Measurements from ENCODE around the gene DPYD.

DPYD gene

DNA sequence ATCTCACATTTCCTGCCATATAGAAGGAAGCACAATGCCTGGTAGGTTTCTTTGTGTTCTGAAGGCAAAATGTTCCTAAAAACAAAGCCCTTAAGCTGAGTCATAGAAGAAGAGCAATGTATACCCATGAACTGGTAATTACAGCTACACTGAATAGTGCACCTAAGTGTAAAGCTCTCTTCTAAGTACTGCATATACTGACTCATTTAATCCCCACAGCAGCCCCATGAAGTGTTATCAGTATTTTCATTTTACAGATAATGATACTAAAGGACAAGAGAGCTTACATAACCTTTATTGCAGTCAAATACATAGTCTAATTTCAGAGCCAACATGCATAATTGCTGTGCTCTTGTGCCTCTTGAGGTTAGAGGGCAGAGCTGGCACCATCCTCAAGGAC lies 239.9 kb downstream of the DPYD start:
- no peak for DNase-seq

DNA sequence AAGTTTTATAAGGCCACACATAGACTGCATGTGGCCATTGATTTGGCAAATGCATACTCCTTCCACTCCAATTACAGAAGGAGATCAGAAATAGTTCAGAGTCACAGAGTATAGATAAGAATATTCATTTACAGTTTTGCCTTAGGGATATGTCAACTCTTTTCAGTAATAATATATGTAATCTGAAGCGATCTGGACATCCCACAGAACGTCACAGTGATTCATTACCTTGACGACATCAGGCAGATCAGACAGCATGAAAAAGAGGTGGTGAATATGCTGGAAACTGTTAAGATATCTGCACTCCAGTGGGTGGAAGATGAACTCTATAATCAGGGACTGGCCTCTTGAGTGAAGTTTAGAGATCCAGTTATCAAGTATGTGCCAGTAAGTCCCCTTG lies 240.4 kb downstream of the DPYD start:
- no peak for DNase-seq

DNA sequence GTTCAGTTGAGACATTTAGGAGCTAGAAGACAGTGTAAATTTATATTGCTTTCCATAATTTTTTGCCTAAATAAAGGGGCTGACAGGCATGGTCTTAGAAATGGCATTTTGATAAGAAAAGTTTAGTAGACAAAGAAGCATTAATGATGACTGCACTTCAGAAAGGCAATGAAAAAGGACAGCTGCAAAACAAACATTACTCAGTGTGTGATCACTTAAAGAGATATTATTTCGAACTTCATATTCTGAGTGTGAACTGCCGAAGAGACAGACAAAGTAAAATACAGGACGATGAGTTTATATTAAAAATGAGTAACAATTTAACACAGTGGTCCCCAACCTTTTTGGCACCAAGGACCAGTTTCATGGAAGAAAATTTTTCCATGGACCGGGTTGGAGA lies 243.1 kb downstream of the DPYD start:
- no peak for DNase-seq

DNA sequence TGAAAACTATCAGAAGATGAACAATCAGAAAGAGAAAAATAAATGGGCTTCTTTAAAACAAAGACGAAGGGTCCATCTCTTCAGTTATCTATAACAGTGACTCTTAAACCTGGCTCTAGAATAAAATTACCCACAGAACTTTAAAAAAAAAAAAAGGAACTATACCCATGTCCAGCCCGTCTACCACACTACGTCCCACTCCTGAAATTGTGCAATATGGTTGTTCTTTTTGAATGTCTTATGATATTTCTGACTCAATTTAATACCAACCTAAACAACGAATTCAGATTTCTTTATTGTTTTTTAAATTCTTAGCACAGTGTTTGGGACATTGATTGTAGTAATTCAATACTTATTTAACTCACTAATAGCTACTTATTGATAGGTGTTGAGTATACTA lies 246.3 kb downstream of the DPYD start:
- DNase-seq = no peak

DNA sequence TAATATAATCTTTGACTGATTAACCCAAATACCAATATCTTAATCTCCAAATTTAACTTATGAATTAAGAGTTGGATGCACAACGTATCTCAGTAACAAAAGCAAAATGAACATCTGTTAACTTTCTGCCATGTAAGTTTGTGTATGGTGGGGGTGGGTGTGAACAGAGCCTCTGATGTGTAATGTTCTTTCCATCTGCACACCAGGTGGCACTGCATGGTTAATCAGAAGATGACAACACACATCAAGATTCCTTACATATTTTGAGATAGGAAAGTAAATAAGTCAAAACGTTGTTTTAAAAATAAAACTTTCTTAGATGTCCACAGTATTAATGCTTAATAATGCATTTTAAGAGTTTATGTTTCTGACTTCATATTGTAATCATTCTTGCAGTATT lies 251.9 kb downstream of the DPYD start:
- no peak for DNase-seq

DNA sequence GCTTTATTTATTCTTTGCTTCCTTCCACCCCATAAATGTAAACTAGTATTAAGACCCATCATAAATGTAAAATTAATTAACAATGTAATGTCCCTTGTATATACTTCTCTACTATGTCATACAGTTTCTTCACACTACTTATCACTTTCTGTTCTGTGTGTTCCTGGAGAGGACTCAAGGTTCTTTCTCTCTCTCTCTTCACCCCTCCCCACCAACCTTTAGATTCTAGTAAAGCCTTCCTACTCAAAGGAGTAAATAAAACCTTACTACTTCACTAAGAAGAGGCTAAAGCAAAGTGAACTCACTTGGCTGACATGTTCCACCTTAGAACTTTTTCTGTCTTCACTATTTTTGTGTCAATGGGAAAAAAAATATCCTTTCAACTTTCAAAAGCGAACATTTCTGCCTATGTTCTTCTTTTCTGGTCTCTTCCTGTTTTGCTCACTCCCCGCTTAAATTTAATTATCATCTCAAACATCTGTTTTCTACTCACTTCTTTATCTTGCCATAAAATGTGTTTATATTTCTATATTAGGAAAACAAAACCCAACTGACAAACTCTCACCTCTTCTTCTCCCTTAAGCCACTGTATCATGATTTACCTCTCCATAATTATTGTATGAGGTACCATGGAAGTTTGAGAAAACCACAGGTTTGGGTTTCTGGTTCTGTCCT lies 260.3 kb downstream of the DPYD start:
- no peak for DNase-seq

DNA sequence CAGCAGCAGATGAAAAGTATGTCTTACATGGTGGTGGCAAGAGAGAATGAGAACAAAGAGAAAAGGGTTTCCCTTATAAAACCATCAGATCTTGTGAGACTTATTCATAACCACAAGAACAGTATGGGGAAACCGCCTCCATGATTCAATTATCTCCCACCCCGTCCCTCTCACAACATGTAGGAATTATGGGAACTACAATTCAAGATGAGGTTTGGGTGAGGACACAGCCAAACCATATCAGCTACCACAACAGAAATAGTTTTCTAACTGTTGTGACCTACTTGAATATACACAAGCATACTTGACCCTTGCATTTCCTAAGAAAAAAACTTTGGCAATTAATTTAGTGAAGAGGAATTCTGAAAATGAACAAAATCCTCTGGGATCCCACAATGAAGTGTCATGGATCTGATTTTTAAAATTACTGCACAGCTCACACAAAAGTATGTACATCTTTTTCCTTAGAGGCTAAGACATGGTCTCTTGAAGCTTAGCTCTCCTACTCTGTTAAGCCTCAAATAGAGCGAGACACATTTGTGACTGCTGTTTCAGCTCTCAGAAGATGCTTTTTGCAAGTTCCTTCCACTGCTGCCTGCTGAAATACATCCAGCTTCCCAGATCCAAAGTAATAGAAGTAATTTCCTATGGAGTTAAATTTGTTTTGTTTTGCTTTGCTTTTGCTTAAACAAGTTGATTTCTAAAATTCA lies 265.8 kb downstream of the DPYD start:
- DNase-seq = no peak

DNA sequence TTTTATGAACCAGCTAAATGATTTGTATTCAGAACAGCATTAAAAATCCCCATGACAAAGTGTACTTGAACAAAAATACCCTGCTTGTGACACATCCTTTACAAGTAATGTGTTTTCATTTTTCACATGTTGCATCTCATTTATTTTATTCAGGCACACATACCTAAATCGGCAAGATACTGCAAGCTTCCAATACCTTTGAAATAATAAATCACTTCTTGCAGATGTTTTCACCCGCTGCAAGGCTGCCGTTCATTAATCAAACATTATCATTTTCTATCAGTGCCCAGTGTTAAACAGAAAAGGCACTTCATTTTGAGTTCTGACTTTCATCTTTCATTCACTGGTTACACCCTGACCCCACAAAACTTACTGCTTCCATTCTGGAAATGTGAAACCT lies 269.6 kb downstream of the DPYD start:
- no peak for DNase-seq

DNA sequence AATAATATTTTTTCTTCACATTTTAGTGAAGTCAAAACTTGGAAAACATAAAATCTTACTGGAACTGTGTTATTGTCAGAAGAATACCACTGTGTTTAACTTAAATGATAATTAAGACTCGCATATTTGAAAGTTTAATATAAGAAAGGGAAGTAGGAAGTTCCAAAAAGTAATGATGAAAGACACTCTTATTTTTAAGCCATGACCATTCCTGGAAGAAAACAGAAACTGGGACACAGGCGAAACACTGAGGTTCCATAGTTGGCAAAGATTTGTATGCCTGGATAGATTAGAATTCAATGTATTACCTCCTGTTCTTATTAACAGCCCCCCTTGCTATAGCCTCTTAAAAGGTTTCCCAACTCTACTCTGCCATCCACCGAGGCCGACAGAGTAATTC lies 271.2 kb downstream of the DPYD start:
- DNase-seq = no peak

DNA sequence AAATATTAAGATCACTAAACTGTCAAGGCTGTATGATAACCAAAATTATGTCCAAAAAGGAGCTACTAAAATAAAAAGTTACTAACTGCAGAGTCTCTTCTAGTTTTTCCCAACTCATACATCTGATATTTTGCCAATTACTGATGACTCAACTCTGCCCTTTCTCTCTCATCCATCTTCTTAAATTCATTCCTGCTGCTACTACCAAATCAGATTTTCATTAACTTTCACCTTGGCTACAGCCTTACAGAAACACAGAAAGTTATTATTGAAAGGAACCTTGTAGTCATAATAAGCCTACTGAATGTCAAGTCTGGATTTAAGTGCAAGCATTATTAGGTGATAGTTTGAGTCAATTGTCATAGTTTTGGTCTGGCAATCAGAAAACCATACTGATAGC lies 273.1 kb downstream of the DPYD start:
- DNase-seq = no peak

DNA sequence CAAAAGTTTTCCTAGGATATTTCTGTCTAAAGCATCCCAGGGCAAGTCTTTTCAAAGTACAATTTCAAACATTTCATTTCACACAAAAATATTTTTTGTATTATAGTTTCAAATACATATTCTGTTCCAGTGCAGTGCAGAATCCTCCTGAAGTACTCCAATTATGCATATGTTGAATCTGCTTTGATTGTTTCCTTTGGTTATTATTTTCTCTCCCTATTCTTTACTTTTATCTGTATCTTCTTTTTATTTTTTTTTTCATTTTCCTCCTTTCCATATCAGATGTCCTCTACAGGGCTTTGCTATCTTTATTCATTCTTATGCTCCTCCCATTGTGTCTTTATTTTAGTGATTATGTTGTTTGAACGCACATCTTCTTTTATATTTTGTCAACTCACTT lies 274.8 kb downstream of the DPYD start:
- DNase-seq = no peak

DNA sequence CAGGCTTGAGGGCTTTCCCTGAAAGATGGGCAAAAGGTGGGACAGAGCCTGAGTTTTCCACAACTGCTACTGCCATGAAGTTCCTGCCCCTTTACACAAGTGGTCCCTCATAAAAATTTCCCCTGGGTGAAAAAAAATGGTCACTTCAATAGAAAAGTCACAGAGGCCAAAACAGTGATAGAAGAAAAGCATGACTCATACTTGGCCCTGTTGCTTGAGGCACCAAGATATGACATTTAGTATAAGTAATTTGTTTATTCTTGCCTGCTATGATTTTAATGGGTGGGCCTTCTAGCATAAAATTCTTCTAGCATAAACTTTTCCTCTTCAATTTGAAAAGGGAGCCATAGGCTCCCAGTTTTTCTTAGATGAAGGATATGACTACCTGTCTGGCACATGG lies 280.2 kb downstream of the DPYD start:
- DNase-seq = no peak

DNA sequence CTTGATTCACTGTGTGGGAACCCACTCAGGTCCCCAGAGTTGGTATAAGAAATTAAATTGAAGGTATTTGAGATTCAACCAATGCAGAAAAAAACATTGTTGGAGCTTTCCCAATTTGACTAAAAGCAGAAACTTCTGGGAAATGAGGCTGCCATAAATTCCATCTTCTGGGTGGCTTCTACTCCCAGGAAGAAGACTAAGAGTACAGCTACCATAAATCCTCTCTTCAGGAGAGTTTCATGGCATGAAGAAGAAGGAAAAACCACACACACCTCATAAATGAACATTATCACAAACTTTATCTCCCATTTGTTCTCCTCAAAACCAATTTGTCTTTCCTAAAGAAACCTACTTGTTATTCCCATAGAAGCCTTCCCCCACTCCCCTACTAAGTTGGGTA lies 283.9 kb downstream of the DPYD start:
- DNase-seq = no peak

DNA sequence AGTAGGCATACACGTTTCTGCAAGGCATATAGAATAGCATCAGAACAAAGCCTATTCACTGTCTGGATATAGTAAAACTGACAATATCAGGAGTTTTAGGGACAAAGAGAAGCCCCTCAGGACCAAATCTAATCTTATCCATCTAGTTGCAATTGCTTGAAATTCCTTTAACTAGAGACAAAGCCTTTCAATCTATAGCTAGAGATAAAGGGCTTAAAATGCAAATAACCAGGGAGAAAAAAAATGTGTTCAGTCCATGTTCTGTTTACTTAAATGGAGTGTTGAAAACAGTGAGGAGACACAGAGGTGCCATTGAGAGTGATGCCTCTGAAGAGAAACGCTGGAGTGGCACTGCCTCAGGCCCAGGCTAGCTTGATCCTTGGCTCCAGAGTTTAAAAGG lies 286.1 kb downstream of the DPYD start:
- no peak for DNase-seq

DNA sequence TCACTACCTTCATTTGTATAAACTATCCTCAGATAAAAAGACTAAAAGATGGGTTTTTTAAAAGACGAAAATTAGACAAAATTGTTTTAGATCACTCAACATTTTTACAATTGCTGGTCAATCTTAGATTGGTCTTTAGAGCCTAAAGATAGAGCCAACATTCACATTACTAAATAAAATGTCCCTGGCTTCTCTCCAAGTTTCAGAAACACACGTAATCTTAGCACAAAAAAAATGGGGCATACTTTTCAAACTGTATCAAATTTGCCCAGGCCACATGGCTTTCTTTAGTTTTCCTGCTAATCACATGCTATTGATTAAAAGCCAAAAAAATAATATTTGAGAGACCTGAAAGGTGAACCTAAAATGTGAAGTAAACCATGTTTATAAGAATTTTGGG lies 288.1 kb downstream of the DPYD start:
- DNase-seq = no peak

DNA sequence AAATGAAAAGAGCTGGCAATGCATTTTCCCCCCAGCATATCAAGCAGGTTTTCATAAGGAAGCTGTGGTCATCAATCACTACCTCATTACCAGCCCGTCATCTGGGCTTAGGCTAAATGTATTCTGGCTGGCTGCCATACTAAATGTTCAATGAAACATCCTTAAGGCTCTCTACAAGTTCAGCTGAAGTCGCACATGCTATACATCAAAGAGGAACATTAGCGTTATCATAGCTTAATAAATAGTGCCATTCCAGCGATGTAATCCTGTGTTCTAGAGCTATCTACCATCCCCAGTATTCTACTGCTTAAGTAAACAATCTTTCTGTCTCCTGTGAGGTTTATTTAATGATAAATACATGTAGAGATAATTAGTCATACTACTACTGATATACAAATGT lies 288.8 kb downstream of the DPYD start:
- DNase-seq = no peak

DNA sequence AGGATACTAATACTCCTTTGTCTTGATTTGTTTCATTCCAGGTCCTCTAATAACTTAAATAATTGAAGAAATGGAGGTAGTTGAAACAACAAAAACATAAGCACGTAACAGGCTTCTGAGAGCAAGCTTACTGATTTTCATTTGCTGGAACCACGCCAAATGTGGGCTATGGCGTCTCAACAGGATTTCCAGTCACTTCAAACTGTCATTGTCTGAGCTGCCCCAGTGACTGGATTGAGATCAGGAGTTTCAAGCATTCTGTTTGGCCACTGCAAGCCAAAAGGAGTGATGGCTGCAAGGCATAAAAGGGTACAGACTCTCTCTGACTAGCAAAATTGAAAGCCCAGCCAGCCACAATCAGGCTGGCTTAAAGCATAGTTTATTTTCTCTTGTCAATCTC lies 289.9 kb downstream of the DPYD start:
- DNase-seq = no peak

DNA sequence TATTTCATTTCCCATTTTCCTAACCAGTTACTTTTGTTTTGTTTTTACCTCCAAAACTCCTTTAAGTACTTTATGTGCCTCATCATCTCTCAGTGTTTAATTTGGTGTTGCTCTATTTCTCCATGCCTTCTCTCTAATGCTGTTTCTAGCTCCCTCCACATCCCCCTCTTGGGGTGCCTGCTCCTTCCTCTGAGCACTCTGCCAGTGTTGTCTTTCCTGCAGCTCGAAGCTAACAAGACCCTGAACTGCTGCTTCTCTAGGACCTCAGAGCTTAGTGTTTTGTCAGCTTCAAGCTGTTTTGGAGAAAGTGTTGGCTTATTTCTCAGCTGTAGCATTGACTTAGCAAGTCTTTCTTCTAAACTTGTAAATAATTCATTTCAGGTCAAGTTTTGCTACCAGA lies 290.6 kb downstream of the DPYD start:
- DNase-seq = no peak

DNA sequence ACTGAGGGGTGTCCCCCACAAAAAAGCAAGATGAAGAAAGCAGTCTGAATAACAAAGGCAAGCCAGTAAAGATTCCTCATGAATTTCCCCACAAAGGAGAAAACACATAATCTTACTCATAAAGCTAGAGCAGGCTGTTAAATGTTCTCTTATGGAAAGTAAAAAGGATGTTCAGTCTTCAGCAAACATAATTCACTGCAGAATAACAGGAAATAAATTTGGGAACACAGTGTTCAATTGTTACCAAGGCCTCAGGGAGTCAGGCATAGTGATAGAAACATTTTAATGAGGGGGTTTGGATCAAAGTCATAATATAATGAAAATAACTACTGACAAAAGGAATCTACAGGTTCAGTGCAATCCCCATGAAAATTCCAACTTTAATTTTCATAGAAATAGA lies 297.6 kb downstream of the DPYD start:
- no peak for DNase-seq

DNA sequence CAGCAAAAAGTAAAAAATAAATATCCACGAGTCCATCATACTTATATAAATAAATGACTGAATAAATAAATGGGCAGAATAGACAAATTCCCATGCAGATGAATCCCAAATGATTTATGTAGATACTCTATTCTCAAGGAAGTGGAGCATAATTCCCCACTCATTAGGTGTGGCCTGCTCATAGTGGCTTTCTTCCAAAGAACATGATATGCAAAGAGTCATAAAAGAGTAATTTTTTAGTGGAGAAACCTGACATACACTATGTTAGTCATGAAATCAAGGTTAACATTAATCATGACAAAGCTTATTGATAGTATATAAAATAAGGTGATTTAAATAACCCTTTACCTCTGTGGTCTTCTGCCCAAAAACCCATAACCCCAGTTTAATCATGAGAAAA lies 298.9 kb downstream of the DPYD start:
- DNase-seq = no peak

DNA sequence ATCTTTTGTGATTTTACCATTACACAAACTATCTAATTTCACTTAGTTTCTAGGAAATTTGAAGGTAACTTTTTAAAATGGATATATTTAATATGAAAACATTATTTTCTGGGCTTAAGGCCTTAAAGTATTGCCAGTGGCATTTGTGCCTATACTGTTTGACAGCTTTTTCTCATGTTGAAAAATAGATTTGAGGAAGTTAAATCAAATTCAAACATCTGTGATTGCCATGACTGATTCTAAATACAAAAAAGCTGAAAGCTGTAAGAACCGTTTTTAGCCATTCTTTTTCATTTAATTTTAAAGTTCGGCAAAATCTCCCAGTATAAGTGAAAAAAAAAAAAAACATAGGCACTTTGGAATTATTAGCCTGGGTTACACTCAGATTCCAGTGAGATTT lies 301.1 kb downstream of the DPYD start:
- DNase-seq = no peak

DNA sequence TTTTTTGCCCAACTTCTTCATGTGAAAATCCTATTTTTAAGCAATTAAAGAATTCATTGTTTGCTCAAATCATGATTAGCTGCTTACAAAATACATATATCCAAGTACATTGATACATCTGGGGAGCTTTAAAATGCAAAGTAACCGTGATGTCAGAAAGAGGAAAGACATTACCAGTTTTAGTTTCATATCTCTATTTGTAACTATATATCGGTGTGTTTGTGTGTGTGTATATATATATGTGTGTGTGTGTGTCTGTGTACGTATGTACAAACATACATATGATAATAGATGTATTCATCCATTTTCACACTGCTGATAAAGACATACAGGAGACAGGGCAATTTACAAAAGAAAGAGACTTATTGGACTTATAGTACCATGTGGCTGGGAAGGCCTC lies 310.1 kb downstream of the DPYD start:
- DNase-seq = no peak

DNA sequence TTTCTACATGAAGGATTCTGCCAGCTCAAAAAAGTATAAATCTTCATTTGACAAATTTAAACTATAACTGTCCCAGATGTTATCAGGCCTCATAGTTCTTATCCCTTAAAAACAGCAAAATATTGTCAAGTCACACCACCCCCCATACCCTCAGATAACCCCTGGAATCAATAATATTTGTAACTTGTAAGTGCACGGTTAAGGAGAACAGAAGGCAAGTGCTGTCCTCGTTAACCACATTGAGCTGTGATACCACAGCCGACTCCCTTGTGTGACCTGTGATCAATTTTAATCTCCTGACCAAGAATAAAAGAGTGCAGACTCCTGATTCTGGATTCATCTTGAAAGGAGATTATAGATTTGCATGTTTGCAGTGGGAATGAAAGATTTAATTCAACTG lies 310.7 kb downstream of the DPYD start:
- no peak for DNase-seq

DNA sequence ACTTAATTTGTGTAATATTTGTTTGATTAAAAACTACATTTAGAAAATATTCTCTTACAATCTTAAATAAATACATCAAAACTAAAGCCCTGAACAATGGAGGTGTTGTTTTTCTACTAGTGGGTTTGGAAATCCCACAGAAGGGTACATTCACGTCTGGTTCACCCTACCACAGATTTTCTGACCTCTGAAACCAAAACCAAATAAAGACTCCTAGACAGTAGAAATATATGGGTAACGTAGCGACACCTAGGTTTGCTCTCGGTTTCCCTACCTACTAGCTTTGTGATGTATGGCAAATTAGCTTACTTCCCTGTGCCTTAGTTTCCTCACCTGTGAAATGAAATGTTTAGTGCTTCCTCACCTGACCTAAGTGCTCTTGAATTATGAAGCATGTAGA lies 312.6 kb downstream of the DPYD start:
- DNase-seq = no peak

DNA sequence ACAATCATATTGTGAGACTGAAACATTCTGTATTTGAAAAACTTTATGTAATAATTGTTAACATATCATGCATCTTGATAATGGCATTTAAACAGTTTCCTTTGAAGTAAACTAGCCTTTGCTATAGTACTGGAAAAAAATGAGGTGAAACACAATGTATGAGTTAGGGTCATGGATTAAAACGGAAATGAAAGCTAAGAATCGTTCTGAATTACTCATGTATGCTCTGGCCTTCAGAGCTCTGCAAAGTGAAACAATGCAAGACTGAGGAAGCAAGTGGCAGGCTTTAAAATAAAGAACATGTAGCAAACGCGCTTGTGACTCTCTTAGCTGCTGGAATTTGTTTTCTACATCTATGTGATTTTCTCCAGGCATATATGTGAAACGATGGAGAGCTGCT lies 317.1 kb downstream of the DPYD start:
- DNase-seq = no peak
